ENCODE measurements around the gene ATG5.

Gene ATG5

DNA sequence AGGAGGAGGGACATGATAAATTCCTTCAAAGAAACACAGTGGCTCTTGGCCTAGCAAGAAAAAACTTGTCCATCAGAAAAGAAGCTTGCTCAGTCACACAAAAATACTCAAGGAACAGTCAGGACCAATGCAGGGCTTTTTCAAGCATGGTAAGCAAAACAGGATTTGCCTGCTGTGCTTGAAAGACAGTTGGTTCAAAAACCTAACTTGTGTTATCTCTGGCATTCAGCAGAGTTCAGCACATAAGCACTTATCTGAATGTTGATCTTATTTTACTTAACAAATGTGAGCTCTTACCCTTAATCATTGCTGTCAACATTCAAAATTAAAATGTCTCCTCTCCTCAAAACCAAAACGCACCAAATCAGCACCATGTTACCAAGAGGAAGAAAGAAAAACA lies 38.3 kb downstream of the ATG5 start:
- H3K4me1 ChIP-seq (ENCODE audit: insufficient read depth, insufficient read length), result no peaks in the 10 kb centered on the region
- H3K9ac ChIP-seq (ENCODE audit: insufficient read length, low read depth), result no peak overlapping the region
- no peaks in the 10 kb centered on the region for H3K27me3 ChIP-seq (ENCODE audit: insufficient read depth, insufficient read length)
- H3K4me3 ChIP-seq (ENCODE audit: insufficient read length, low read depth), result no peak overlapping the region
- DNase-seq (ENCODE audit: low read depth, low spot score), result no peak
- H3K9me3 ChIP-seq (ENCODE audit: insufficient read depth, low read length), result peaks cover 4% of the 10 kb centered on the region; the same call in 1 of the 2 replicates
- no peak for TF ChIP-seq YY1 (IDR thresholded peaks at IDR 0.05; ENCODE audit: insufficient read depth, insufficient read length)
- TF ChIP-seq ZNF274 (IDR thresholded peaks at IDR 0.05; ENCODE audit: low read depth, low read length), result no peak
- no peak for TF ChIP-seq SUZ12 (IDR thresholded peaks at IDR 0.05; ENCODE audit: extremely low read depth, insufficient read depth, insufficient read length)
- H3K36me3 ChIP-seq (ENCODE audit: insufficient read depth, insufficient read length, low read length), result peaks cover 19% of the 10 kb centered on the region

DNA sequence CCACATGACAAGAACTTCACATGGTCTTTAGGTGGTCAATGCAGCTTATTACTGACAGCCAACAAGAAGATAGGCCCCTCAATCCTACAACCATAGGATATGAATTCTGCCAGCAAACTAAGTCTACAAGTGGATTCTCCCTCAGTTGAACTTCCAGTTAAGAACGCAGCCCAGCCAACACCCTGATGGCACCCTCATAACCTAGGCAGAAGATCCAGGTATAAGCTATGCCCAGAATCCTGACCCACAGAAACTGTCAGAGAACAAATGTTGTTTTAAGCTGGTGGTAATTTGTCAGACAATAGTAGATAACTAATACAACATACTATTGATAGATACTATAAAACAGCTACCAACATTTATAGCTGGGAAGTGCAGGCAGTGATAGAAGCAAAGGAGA lies 38.8 kb downstream of the ATG5 start:
- Histone ChIP-seq H3K36me3 (ENCODE audit: insufficient read depth, insufficient read length, low read length) (peaks cover 18% of the 10 kb centered on the region), H3K4me3 (ENCODE audit: insufficient read length, low read depth) (no peak overlapping the region), H3K27me3 (ENCODE audit: insufficient read depth, insufficient read length) (no peaks in the 10 kb centered on the region), H3K9me3 (ENCODE audit: insufficient read depth, low read length) (peaks cover 4% of the 10 kb centered on the region; the same call in 1 of the 2 replicates), H3K9ac (ENCODE audit: insufficient read length, low read depth) (no peak overlapping the region), H3K4me1 (ENCODE audit: insufficient read depth, insufficient read length) (no peaks in the 10 kb centered on the region)
- no peak for TF ChIP-seq YY1 (IDR thresholded peaks at IDR 0.05; ENCODE audit: insufficient read depth, insufficient read length)
- TF ChIP-seq ZNF274 (IDR thresholded peaks at IDR 0.05; ENCODE audit: low read depth, low read length), result no peak
- no peak for TF ChIP-seq SUZ12 (IDR thresholded peaks at IDR 0.05; ENCODE audit: extremely low read depth, insufficient read depth, insufficient read length)
- no peak for DNase-seq (ENCODE audit: low read depth, low spot score)

DNA sequence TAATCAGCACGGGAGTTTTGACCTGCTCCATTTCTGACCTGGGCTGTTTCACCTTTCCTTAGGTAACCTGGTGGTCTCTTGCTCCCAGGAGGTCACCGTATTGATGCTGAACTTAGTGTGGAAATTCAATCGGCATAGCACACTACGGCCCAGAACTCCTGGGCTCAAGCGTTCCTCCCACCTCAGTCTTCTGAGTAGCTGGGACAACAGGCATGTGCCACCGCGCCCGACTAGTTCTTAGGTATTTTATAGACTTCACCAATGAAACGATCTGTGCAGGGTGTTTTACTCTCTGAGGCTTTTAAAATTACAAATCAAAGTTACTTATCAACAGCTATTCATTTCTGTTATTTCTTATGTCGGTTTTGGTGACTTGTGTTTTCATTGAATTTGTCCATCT lies 42.1 kb downstream of the ATG5 start:
- DNase-seq (ENCODE audit: low read depth, low spot score), result no peak
- Histone ChIP-seq H3K4me3 (ENCODE audit: insufficient read length, low read depth) (no peak overlapping the region), H3K9ac (ENCODE audit: insufficient read length, low read depth) (no peak overlapping the region), H3K36me3 (ENCODE audit: insufficient read depth, insufficient read length, low read length) (peaks cover 11% of the 10 kb centered on the region), H3K4me1 (ENCODE audit: insufficient read depth, insufficient read length) (no peaks in the 10 kb centered on the region), H3K9me3 (ENCODE audit: insufficient read depth, low read length) (no peaks in the 10 kb centered on the region), H3K27me3 (ENCODE audit: insufficient read depth, insufficient read length) (no peaks in the 10 kb centered on the region)
- TF ChIP-seq ZNF274 (IDR thresholded peaks at IDR 0.05; ENCODE audit: low read depth, low read length) (no peak), YY1 (IDR thresholded peaks at IDR 0.05; ENCODE audit: insufficient read depth, insufficient read length) (no peak), SUZ12 (IDR thresholded peaks at IDR 0.05; ENCODE audit: extremely low read depth, insufficient read depth, insufficient read length) (no peak)

DNA sequence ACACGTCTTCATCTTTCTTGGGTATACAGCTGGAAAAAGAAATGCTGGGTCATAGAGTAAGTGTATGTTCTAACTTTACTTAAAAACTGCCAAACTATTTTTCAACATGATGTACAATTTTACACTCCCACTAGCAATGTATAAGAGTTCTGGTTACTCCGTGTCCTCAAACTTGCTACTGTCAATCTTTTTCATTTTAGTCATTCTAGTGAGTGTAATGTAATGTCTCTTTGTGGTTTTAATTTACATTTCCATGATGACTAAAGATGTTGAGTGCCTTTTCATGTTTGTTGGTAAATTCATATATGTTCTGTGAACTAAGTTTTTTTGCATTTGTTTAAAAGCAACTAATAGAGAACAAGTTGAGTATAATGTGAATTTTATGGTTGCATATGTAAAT lies 43.9 kb downstream of the ATG5 start:
- DNase-seq (ENCODE audit: low read depth, low spot score), result no peak

DNA sequence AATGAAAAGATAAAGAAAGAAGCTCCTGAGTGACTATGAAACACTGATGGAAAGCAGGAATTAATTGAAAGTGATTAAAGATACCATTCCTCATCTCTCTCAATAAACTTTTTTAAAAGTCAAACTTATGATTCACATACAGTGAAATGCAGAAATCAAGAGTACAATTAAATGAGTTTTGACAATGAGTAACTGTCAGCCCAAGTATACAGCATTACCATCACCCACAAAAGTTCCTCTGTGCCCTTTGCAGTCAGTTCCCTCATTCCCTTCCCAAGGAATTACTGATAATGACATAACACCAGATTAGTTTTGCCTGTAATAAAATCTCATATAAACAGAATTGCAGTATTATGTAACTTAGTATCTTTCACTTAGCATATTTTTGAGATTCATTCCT lies 44.5 kb downstream of the ATG5 start:
- Histone ChIP-seq H3K27me3 (ENCODE audit: insufficient read depth, insufficient read length) (no peaks in the 10 kb centered on the region), H3K9me3 (ENCODE audit: insufficient read depth, low read length) (no peaks in the 10 kb centered on the region), H3K9ac (ENCODE audit: insufficient read length, low read depth) (no peak overlapping the region), H3K36me3 (ENCODE audit: insufficient read depth, insufficient read length, low read length) (peaks cover 20% of the 10 kb centered on the region), H3K4me1 (ENCODE audit: insufficient read depth, insufficient read length) (no peaks in the 10 kb centered on the region), H3K4me3 (ENCODE audit: insufficient read length, low read depth) (no peak overlapping the region)
- no peak for TF ChIP-seq YY1 (IDR thresholded peaks at IDR 0.05; ENCODE audit: insufficient read depth, insufficient read length)
- TF ChIP-seq SUZ12 (IDR thresholded peaks at IDR 0.05; ENCODE audit: extremely low read depth, insufficient read depth, insufficient read length), result no peak
- no peak for TF ChIP-seq ZNF274 (IDR thresholded peaks at IDR 0.05; ENCODE audit: low read depth, low read length)
- no peak for DNase-seq (ENCODE audit: low read depth, low spot score)

More for the DNA sequence above, 43.9 kb downstream of the ATG5 start:
- H3K4me1 ChIP-seq (ENCODE audit: insufficient read depth, insufficient read length), result no peaks in the 10 kb centered on the region
- H3K4me3 ChIP-seq (ENCODE audit: insufficient read length, low read depth), result no peak overlapping the region
- TF ChIP-seq ZNF274 (IDR thresholded peaks at IDR 0.05; ENCODE audit: low read depth, low read length), result no peak
- no peak for TF ChIP-seq YY1 (IDR thresholded peaks at IDR 0.05; ENCODE audit: insufficient read depth, insufficient read length)
- TF ChIP-seq SUZ12 (IDR thresholded peaks at IDR 0.05; ENCODE audit: extremely low read depth, insufficient read depth, insufficient read length), result no peak
- no peaks in the 10 kb centered on the region for H3K9me3 ChIP-seq (ENCODE audit: insufficient read depth, low read length)
- peaks cover 20% of the 10 kb centered on the region for H3K36me3 ChIP-seq (ENCODE audit: insufficient read depth, insufficient read length, low read length)
- H3K27me3 ChIP-seq (ENCODE audit: insufficient read depth, insufficient read length), result no peaks in the 10 kb centered on the region
- no peak overlapping the region for H3K9ac ChIP-seq (ENCODE audit: insufficient read length, low read depth)

DNA sequence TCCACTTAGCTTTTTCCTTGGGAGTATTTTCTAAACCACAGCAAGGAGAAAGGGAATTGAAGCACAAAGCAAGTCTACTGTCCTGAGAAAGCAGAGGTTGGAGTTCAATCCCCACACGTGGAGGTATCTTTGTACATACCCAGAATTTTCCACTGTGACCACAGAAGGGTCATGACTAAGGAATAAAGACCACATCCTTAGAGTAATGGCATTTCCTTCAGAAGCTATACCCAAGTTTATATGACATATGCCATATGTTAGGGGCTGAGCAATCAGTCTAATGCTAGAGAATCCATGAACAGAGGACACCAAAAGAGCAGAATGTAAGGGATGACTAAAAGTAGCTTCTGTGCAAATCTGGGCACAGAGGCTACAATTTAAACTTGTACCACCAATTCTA lies 46.4 kb downstream of the ATG5 start:
- DNase-seq (ENCODE audit: low read depth, low spot score), result no peak
- peaks cover 20% of the 10 kb centered on the region for H3K36me3 ChIP-seq (ENCODE audit: insufficient read depth, insufficient read length, low read length)
- H3K9ac ChIP-seq (ENCODE audit: insufficient read length, low read depth), result no peak overlapping the region
- no peak overlapping the region for H3K4me3 ChIP-seq (ENCODE audit: insufficient read length, low read depth)
- H3K9me3 ChIP-seq (ENCODE audit: insufficient read depth, low read length), result no peaks in the 10 kb centered on the region
- TF ChIP-seq SUZ12 (IDR thresholded peaks at IDR 0.05; ENCODE audit: extremely low read depth, insufficient read depth, insufficient read length) (no peak), ZNF274 (IDR thresholded peaks at IDR 0.05; ENCODE audit: low read depth, low read length) (no peak), YY1 (IDR thresholded peaks at IDR 0.05; ENCODE audit: insufficient read depth, insufficient read length) (no peak)
- H3K27me3 ChIP-seq (ENCODE audit: insufficient read depth, insufficient read length), result no peaks in the 10 kb centered on the region
- no peaks in the 10 kb centered on the region for H3K4me1 ChIP-seq (ENCODE audit: insufficient read depth, insufficient read length)

DNA sequence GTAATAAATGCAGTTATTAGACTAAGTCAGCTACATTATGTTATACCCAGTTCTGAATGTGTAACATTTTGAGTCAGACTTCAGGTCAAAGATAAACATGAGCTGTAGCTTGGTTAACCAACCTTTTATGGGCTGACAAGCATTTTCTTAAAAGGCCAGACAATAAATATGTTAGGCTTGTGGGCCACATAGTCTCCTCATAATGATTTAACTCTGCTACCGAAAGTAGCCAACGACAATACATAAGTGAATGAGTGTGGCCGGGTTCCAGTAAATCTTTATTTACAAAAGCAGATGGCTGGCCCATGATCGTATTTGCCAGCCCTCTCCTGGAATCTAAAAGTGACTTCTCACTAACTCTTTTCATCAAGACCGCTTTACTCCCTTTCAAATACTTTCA lies 49.9 kb downstream of the ATG5 start:
- no peak overlapping the region for H3K9ac ChIP-seq (ENCODE audit: insufficient read length, low read depth)
- H3K4me1 ChIP-seq (ENCODE audit: insufficient read depth, insufficient read length), result no peaks in the 10 kb centered on the region
- peaks cover 20% of the 10 kb centered on the region for H3K36me3 ChIP-seq (ENCODE audit: insufficient read depth, insufficient read length, low read length)
- no peaks in the 10 kb centered on the region for H3K27me3 ChIP-seq (ENCODE audit: insufficient read depth, insufficient read length)
- DNase-seq (ENCODE audit: low read depth, low spot score), result no peak
- H3K4me3 ChIP-seq (ENCODE audit: insufficient read length, low read depth), result no peak overlapping the region
- no peaks in the 10 kb centered on the region for H3K9me3 ChIP-seq (ENCODE audit: insufficient read depth, low read length)
- TF ChIP-seq SUZ12 (IDR thresholded peaks at IDR 0.05; ENCODE audit: extremely low read depth, insufficient read depth, insufficient read length) (no peak), YY1 (IDR thresholded peaks at IDR 0.05; ENCODE audit: insufficient read depth, insufficient read length) (no peak), ZNF274 (IDR thresholded peaks at IDR 0.05; ENCODE audit: low read depth, low read length) (no peak)

Measured in NT2/D1 (cell line).